Mesothelial cell of epicardium (in vitro differentiated cells): ENCODE results near the gene DNAJB1. TPM values are rescaled to one million over a fixed set of nuclear protein-coding genes. Genes with fewer than 3 reads are reported as not detected.

Experiments
- DNase-seq, 2 experiments: peaks; one replicate each; pipeline ENCODE4 v3.0.0; 2021; ENCODE audit warnings: low spot score in 2 of 2; ENCODE audit not compliant: unreplicated experiment in 2 of 2
- H3K27ac Mint-ChIP-seq: 2 replicates; pipeline ENCODE4 v1.8.0; 2021; ENCODE audit warnings: mixed read lengths
- H3K27me3 Mint-ChIP-seq: 2 replicates; pipeline ENCODE4 v1.8.0; 2021; ENCODE audit warnings: low read depth, mixed read lengths
- H3K36me3 Mint-ChIP-seq: 2 replicates; pipeline ENCODE4 v1.8.0; 2021; ENCODE audit warnings: mixed read lengths
- H3K4me1 Mint-ChIP-seq: 2 replicates; pipeline ENCODE4 v1.8.0; 2021; ENCODE audit warnings: mixed read lengths
- H3K4me3 Mint-ChIP-seq: 2 replicates; pipeline ENCODE4 v1.8.0; 2021; ENCODE audit warnings: mild to moderate bottlenecking, moderate library complexity, mixed read lengths
- H3K9me3 Mint-ChIP-seq: 2 replicates; pipeline ENCODE4 v1.8.0; 2021; ENCODE audit warnings: mixed read lengths
- CTCF ChIP-seq: fragments of 200-600 bp; sonication (generic); IDR thresholded peaks from one replicate; pipeline ENCODE4 v1.5.0; 2021; ENCODE audit warnings: antibody characterized with exemption; ENCODE audit not compliant: unreplicated experiment
- total RNA-seq: library from RNA; stranded (reverse); gene quantifications from 3 replicates; pipeline ENCODE4 v1.2.1, GENCODE V29; 2021

Gene DNAJB1
- total RNA-seq, 1 donor from 2014 or later, result 106 TPM

- Mint-ChIP-seq H3K36me3 (peaks cover 3% of the 10 kb centered on the region), H3K27ac (peak overlapping the region; percentile 87), H3K4me3 (peak overlapping the region; percentile 69), H3K9me3 (no peaks in the 10 kb centered on the region), H3K27me3 (no peaks in the 10 kb centered on the region), H3K4me1 (peaks cover 12% of the 10 kb centered on the region)
- peak; percentile 68 to 74 for DNase-seq
- TF ChIP-seq CTCF, result no peak
These were observed 18.9 kb upstream of the DNAJB1 start for GRCh38 chr19:14536926-14537692.

GRCh38 chr19:14533450-14533849, 15.3 kb upstream of the DNAJB1 start:
- peak overlapping the region; percentile 59 for H3K27ac Mint-ChIP-seq

GRCh38 chr19:14530506-14530905, 12.3 kb upstream of the DNAJB1 start:
- Mint-ChIP-seq H3K4me3 (peak overlapping the region; percentile 53), H3K9me3 (no peaks in the 10 kb centered on the region), H3K27ac (no peak overlapping the region), H3K4me1 (peaks cover 26% of the 10 kb centered on the region), H3K36me3 (peaks cover 3% of the 10 kb centered on the region), H3K27me3 (no peaks in the 10 kb centered on the region)
- TF ChIP-seq CTCF, result no peak
- no peak for DNase-seq

More at GRCh38 chr19:14533450-14533849, 15.3 kb upstream of the DNAJB1 start:
- no peaks in the 10 kb centered on the region for H3K9me3 Mint-ChIP-seq
- peaks cover 3% of the 10 kb centered on the region for H3K36me3 Mint-ChIP-seq
- no peak for TF ChIP-seq CTCF
- H3K27me3 Mint-ChIP-seq, result no peaks in the 10 kb centered on the region
- H3K4me3 Mint-ChIP-seq, result no peak overlapping the region
- peaks cover 21% of the 10 kb centered on the region for H3K4me1 Mint-ChIP-seq
- DNase-seq, result no peak

GRCh38 chr19:14530005-14530348, 11.8 kb upstream of the DNAJB1 start:
- Mint-ChIP-seq H3K9me3 (no peaks in the 10 kb centered on the region), H3K36me3 (peaks cover 3% of the 10 kb centered on the region), H3K27ac (peak overlapping the region; percentile 96), H3K4me3 (peak overlapping the region; percentile 95), H3K27me3 (no peaks in the 10 kb centered on the region), H3K4me1 (peaks cover 29% of the 10 kb centered on the region)
- no peak for DNase-seq
- no peak for TF ChIP-seq CTCF

- TF ChIP-seq CTCF, result peak; percentile 8
- DNase-seq, result peak; percentile 97 to 98
- H3K27ac Mint-ChIP-seq, result peak within 1 kb of the TSS; percentile 96
- peak within 1 kb of the TSS; percentile 95 for H3K4me3 Mint-ChIP-seq
- no peaks in the 10 kb centered on the region for H3K27me3 Mint-ChIP-seq
- no peaks in the 10 kb centered on the region for H3K9me3 Mint-ChIP-seq
- peaks cover 29% of the 10 kb centered on the region for H3K4me1 Mint-ChIP-seq
- H3K36me3 Mint-ChIP-seq, result peaks cover 3% of the 10 kb centered on the region
These were observed 11.2 kb upstream of the DNAJB1 start, which contains the start of gene TECR for GRCh38 chr19:14529254-14530004. Gene TECR, plus strand, starts transcription at chr19:14529594. Its CDS starts 103 bp downstream, at chr19:14529697.
